RWPE1 (cell line): Measurements from ENCODE around the gene HDGF.

Experiments used
- CTCF ChIA-PET: fragments of 350-600 bp; sonication (Branson Sonifier 250); formaldehyde crosslinking; extraction: SDS; loops from one replicate; lab custom pipeline; 2021; lab: Yijun Ruan, JAX
- POLR2A ChIA-PET: fragments of 400-600 bp; formaldehyde crosslinking; extraction: SDS; loops from one replicate; lab custom pipeline; 2020; ENCODE audit warnings: antibody characterized with exemption; ENCODE audit not compliant: low non-redundant PET; lab: Yijun Ruan, JAX
- DNase-seq: peaks from one replicate; pipeline ENCODE4 v3.0.0; 2012; ENCODE audit warnings: low spot score
- H3K27ac ChIP-seq: fragments of 450-650 bp; 2 replicates; pipeline ENCODE4 v1.5.1; 2017
- TF ChIP-seq, protein P1 (sequence below): fragments of 450-650 bp; conservative IDR thresholded peaks from 2 replicates; pipeline ENCODE4 v1.5.1; 2017; ENCODE audit warnings: low read depth, mild to moderate bottlenecking

The HDGF gene

DNA sequence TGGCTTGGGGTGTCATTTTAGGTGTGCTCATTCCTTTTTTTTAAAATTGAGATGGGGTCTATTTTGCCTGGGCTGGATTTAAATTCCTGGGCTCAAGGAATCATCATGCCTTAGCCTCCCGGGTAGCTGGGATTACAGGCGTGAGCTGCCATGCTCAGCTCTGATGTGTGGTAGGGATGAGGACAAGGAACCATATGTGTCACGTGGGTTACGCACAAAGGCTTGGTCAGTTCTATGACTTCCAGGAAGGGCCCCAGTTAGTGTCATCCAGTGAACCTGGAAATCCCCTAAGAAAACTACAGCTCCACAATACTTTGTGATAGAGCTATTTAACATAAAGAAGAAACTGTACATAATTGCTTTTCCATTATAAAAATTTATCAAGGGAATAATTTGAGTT is 29.9 kb downstream of the HDGF start:
- ChIA-PET POLR2A (no interaction called here), CTCF (interaction anchor here (0.5 to 4.1 kb wide), 3 partner anchors 33 to 73 kb away, joined by 3 to 30 read pairs (median 6); no protein-coding TSS in a partner anchor)
- TF ChIP-seq, protein P1, sequence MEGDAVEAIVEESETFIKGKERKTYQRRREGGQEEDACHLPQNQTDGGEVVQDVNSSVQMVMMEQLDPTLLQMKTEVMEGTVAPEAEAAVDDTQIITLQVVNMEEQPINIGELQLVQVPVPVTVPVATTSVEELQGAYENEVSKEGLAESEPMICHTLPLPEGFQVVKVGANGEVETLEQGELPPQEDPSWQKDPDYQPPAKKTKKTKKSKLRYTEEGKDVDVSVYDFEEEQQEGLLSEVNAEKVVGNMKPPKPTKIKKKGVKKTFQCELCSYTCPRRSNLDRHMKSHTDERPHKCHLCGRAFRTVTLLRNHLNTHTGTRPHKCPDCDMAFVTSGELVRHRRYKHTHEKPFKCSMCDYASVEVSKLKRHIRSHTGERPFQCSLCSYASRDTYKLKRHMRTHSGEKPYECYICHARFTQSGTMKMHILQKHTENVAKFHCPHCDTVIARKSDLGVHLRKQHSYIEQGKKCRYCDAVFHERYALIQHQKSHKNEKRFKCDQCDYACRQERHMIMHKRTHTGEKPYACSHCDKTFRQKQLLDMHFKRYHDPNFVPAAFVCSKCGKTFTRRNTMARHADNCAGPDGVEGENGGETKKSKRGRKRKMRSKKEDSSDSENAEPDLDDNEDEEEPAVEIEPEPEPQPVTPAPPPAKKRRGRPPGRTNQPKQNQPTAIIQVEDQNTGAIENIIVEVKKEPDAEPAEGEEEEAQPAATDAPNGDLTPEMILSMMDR = no peak
- H3K27ac ChIP-seq = peak overlapping the region; percentile 44
- no peak for DNase-seq

DNA sequence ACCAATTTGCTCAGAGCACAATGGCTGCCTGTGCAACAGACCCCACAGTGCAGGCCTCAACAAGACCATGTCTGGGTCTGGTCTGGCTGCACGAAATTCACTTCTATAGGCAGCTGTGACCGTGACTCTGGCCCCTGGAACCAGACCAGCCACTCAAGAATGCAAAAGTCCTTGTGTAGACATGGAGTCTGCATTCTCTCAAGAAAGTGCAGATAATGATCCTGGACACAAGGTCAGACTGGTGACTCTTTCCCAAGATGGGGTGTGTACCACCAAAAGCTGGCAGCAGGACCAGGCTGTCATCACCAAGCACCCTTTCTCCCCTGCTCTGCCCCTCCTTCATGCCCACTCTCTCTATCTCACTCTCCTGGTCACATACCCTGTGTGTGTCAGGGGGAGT is 30.3 kb downstream of the HDGF start:
- ChIA-PET POLR2A (interaction anchor here (0.6 kb wide), 1 partner anchor 9 kb away, joined by 3 read pairs; no protein-coding TSS in a partner anchor), CTCF (interaction anchor here (0.5 to 4.1 kb wide), 4 partner anchors 15 to 72 kb away, joined by 3 to 30 read pairs (median 4); no protein-coding TSS in a partner anchor)
- TF ChIP-seq, protein P1 = no peak

DNA sequence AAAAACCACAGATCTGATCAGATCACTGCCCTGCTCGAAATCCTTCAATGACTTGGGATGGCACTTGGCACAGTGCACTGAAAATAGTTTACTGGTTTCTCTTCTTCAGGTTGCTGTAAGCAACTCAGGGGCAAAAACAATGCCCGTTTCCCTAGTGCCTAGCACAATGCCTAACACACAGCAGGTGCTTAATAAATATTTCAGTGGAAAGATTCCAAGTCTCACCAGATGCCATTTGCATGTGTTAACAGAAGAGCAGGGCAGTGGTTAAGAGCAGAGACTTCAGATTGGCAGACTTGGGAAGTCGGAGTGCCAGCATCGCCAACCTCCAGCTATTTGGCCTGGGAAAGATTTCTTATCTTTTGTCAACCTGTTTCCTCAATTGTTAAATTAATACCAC is 34.1 kb downstream of the HDGF start:
- no peak for DNase-seq
- ChIA-PET POLR2A (no interaction called here), CTCF (interaction anchor here (0.6 to 0.8 kb wide), 3 partner anchors 13 to 89 kb away, joined by 3 to 5 read pairs (median 4); no protein-coding TSS in a partner anchor)
- TF ChIP-seq, protein P1 = no peak
- H3K27ac ChIP-seq = no peak overlapping the region

More for the DNA sequence above, 30.3 kb downstream of the HDGF start:
- no peak for DNase-seq
- H3K27ac ChIP-seq = peak overlapping the region; percentile 44

DNA sequence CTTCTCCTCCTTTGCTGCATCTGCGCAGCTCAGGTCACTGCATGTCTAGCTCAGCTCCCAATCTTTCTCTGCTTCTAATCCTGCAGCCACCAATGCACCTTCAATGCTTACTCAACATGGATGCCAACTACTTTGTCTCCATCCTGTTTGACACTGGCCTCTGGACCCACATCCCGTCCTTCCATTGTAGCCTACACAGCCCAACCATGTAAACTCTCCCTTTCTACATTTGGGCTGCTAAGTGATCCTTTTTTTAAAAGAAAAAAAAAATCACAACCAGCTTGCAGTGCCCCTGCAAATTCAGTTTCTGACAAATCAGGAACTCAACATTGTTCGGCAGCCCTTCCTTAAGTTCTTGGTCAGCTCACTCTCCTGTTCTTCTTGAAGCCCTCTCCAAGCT is 36.6 kb downstream of the HDGF start:
- TF ChIP-seq, protein P1 = no peak
- H3K27ac ChIP-seq = peak overlapping the region; percentile 95
- ChIA-PET POLR2A (no interaction called here), CTCF (interaction anchor here (1.6 to 17.0 kb wide), 3 partner anchors 9 to 24 kb away, joined by 6 to 225 read pairs (median 13); partner anchors contain the start of gene CRABP2)
- DNase-seq = no peak

DNA sequence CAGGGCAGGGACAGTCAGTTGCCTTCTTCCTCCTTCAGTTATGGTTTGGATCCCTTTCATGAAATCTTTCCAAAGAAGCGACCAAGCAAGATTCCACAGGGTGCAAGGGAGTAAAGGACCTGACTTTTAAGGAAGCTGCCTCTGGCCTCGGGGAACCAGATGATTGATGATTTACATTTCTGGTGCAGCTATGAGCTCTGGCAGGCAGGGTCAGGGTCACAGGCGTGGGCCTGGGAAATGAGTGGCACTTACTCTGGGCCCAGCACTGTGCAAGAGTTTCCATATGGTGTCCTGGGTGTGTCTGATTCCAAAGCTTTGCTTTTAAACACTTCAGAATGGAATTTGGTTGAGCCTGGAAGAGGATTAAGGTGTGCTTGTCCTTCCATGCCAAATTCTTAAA is 38.8 kb downstream of the HDGF start:
- TF ChIP-seq, protein P1 = no peak
- H3K27ac ChIP-seq = peak overlapping the region; percentile 95
- ChIA-PET POLR2A (interaction anchor here (0.8 kb wide), 1 partner anchor 8 kb away, joined by 3 read pairs; no protein-coding TSS in a partner anchor), CTCF (interaction anchor here (1.6 to 17.0 kb wide), 2 partner anchors 13 to 22 kb away, joined by 10 to 225 read pairs; no protein-coding TSS in a partner anchor)
- DNase-seq = no peak

DNA sequence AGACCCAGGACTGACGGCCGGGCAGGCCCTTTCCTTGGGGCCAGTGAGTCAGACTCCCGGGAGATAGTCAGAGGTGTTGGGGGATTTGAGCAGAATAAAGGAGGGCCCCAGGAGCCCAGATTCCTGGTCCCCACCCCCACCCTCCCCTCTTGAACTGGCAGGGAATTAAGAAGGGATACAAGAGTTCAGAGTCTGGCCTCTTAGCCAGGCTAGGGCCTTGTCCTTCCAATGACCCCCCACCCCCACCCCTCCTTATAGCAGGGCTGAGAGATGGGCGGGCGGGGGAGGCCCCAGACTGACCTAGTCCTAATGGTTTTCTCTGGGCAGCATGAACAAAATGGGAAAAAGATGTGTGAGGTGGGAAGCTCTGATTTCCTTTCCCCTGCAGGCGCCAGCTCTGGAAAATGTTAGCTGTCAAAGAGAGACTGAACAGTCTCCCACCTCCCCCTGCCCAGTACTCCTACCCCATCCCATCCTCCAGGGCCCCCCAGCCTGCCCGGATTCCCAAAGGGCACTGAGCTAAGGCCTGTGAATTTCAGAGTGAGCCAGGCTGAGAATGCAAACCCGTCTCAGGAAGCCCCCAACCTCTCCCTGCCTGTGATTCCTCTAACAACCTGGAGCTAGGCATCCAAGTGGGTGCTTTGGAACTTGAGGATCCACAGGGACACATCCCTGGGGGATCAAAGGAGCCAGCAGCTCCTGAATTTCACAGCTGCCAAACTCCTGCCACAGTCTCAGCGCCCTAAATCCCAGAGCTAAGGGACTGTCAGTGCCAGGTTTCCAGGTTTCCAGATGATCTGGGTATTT is 40.3 kb downstream of the HDGF start:
- no peak for DNase-seq
- H3K27ac ChIP-seq = peak overlapping the region; percentile 95
- TF ChIP-seq, protein P1 = no peak
- ChIA-PET POLR2A (no interaction called here), CTCF (interaction anchor here (1.6 to 17.0 kb wide), 2 partner anchors 14 to 21 kb away, joined by 10 to 225 read pairs; no protein-coding TSS in a partner anchor)
